HEK293 (cell line): ENCODE measurements around the gene SIK2.

Experiments
- CTCF ChIA-PET: fragments of 350-600 bp; formaldehyde crosslinking; extraction: SDS; loops from one replicate; lab custom pipeline; 2021; ENCODE audit warnings: antibody characterized with exemption; lab: Yijun Ruan, JAX
- POLR2A ChIA-PET: fragments of 300-600 bp; formaldehyde crosslinking; extraction: SDS; loops from one replicate; lab custom pipeline; 2020; ENCODE audit warnings: antibody characterized with exemption, inconsistent platforms; lab: Yijun Ruan, JAX
- H3K27ac ChIP-seq: fragments of 200-500 bp; sonication (Bioruptor generic); 2 replicates; pipeline ENCODE4 v1.5.1; 2014; ENCODE audit warnings: low read depth, low read length, control low read depth, inconsistent platforms; ENCODE audit errors: extremely low read depth
- H3K36me3 ChIP-seq, 2 experiments: fragments of 200-500 bp in 1 of 2; sonication (Bioruptor generic) in 1 of 2; 1 replicate in 1 of 2; 2 replicates in 1 of 2; pipeline ENCODE4 v1.5.1; 2014 to 2017; ENCODE audit warnings: inconsistent platforms in 2 of 2, low read length in 2 of 2; ENCODE audit not compliant: control insufficient read depth in 2 of 2, insufficient read depth in 1 of 2
- H3K4me1 ChIP-seq: fragments of 200-500 bp; sonication (Bioruptor generic); 2 replicates; pipeline ENCODE4 v1.5.1; 2014; ENCODE audit warnings: mild to moderate bottlenecking, low read length, inconsistent platforms; ENCODE audit not compliant: control insufficient read depth, insufficient read depth
- H3K4me3 ChIP-seq: 2 replicates; pipeline ENCODE4 v1.5.1; 2011; ENCODE audit warnings: low read depth, mild to moderate bottlenecking, control low read depth, low read length, moderate library complexity
- H3K9me3 ChIP-seq: fragments of 200-500 bp; sonication (Bioruptor generic); 2 replicates; pipeline ENCODE4 v1.5.1; 2014; ENCODE audit warnings: low read depth, low read length, inconsistent platforms; ENCODE audit not compliant: control insufficient read depth, insufficient read depth
- AEBP2 ChIP-seq: fragments of 450-650 bp; formaldehyde crosslinking; IDR thresholded peaks from 2 replicates; pipeline ENCODE4 v1.5.1; 2016; ENCODE audit warnings: missing biosample characterization, missing genetic modification characterization, borderline replicate concordance
- ELK4 ChIP-seq: IDR thresholded peaks from 2 replicates; pipeline ENCODE4 v1.6.1; 2011; ENCODE audit warnings: mild to moderate bottlenecking, low read depth, low read length, borderline replicate concordance
- FEZF1 ChIP-seq: fragments of 450-650 bp; formaldehyde crosslinking; IDR thresholded peaks from 2 replicates; pipeline ENCODE4 v1.5.1; 2016; ENCODE audit warnings: missing biosample characterization, missing genetic modification characterization
- GFI1B ChIP-seq: fragments of 450-650 bp; formaldehyde crosslinking; IDR thresholded peaks from 2 replicates; pipeline ENCODE4 v1.5.1; 2016; ENCODE audit warnings: missing biosample characterization, missing genetic modification characterization
- HOXC10 ChIP-seq: sonication (generic); formaldehyde crosslinking; IDR thresholded peaks from 2 replicates; pipeline ENCODE4 v1.8.1; 2023; ENCODE audit warnings: mild to moderate bottlenecking, missing genetic modification reagents
- PBX3 ChIP-seq: sonication (generic); formaldehyde crosslinking; IDR thresholded peaks from 2 replicates; pipeline ENCODE4 v1.8.1; 2022; ENCODE audit warnings: mild to moderate bottlenecking, moderate library complexity, missing genetic modification reagents
- RBAK ChIP-seq: fragments of 450-650 bp; formaldehyde crosslinking; IDR thresholded peaks from 2 replicates; pipeline ENCODE4 v1.5.1; 2016; ENCODE audit warnings: missing biosample characterization, missing genetic modification characterization
- REPIN1 ChIP-seq: fragments of 450-650 bp; formaldehyde crosslinking; IDR thresholded peaks from 2 replicates; pipeline ENCODE4 v1.5.1; 2017; ENCODE audit warnings: missing biosample characterization, missing genetic modification characterization, low read depth
- SCRT2 ChIP-seq: fragments of 450-650 bp; formaldehyde crosslinking; IDR thresholded peaks from 2 replicates; pipeline ENCODE4 v1.5.1; 2016; ENCODE audit warnings: missing biosample characterization, missing genetic modification characterization
- SETDB1 ChIP-seq: IDR thresholded peaks from one replicate; pipeline ENCODE4 v1.6.1; 2017; ENCODE audit warnings: mild to moderate bottlenecking, low read length, moderate library complexity, mixed read lengths; ENCODE audit not compliant: insufficient read length
- SP2 ChIP-seq: fragments of 450-650 bp; formaldehyde crosslinking; IDR thresholded peaks from 2 replicates; pipeline ENCODE4 v1.5.1; 2016; ENCODE audit warnings: missing biosample characterization, missing genetic modification characterization
- TCF7L2 ChIP-seq: IDR thresholded peaks from 2 replicates; pipeline ENCODE4 v1.6.1; 2011; ENCODE audit warnings: low read depth, mild to moderate bottlenecking, inconsistent platforms, low read length, moderate library complexity, borderline replicate concordance
- ZBTB17 ChIP-seq: fragments of 450-650 bp; formaldehyde crosslinking; IDR thresholded peaks from 2 replicates; pipeline ENCODE4 v1.5.1; 2016; ENCODE audit warnings: missing biosample characterization, missing genetic modification characterization
- ZFP69B ChIP-seq: fragments of 450-650 bp; formaldehyde crosslinking; IDR thresholded peaks from 2 replicates; pipeline ENCODE4 v1.5.1; 2016; ENCODE audit warnings: missing biosample characterization, missing genetic modification characterization
- ZNF112 ChIP-seq: fragments of 450-650 bp; formaldehyde crosslinking; IDR thresholded peaks from 2 replicates; pipeline ENCODE4 v1.5.0; 2017; ENCODE audit warnings: missing biosample characterization, missing genetic modification characterization
- ZNF366 ChIP-seq: fragments of 450-650 bp; formaldehyde crosslinking; conservative IDR thresholded peaks from 2 replicates; pipeline ENCODE4 v1.5.1; 2016; ENCODE audit warnings: missing biosample characterization, missing genetic modification characterization
- ZNF404 ChIP-seq: fragments of 450-650 bp; formaldehyde crosslinking; IDR thresholded peaks from 2 replicates; pipeline ENCODE4 v1.5.1; 2017; ENCODE audit warnings: missing biosample characterization, missing genetic modification characterization
- ZNF513 ChIP-seq: fragments of 450-650 bp; IDR thresholded peaks from 2 replicates; pipeline ENCODE4 v1.5.1; 2018; ENCODE audit warnings: missing biosample characterization, missing genetic modification characterization
- ZNF518A ChIP-seq: fragments of 450-650 bp; formaldehyde crosslinking; conservative IDR thresholded peaks from 2 replicates; pipeline ENCODE4 v1.5.1; 2016; ENCODE audit warnings: low read depth, missing biosample characterization, missing genetic modification characterization
- ZNF548 ChIP-seq: fragments of 450-650 bp; formaldehyde crosslinking; IDR thresholded peaks from 2 replicates; pipeline ENCODE4 v1.5.1; 2016; ENCODE audit warnings: missing biosample characterization, missing genetic modification characterization
- ZNF561 ChIP-seq: fragments of 450-650 bp; IDR thresholded peaks from 2 replicates; pipeline ENCODE4 v1.5.1; 2018; ENCODE audit warnings: missing biosample characterization, missing genetic modification characterization, borderline replicate concordance
- ZNF580 ChIP-seq: fragments of 450-650 bp; formaldehyde crosslinking; IDR thresholded peaks from 2 replicates; pipeline ENCODE4 v1.5.1; 2016; ENCODE audit warnings: missing biosample characterization, missing genetic modification characterization
- ZNF596 ChIP-seq: fragments of 450-650 bp; IDR thresholded peaks from 2 replicates; pipeline ENCODE4 v1.5.0; 2018; ENCODE audit warnings: missing biosample characterization, mild to moderate bottlenecking, missing genetic modification characterization, moderate library complexity
- ZNF664 ChIP-seq: fragments of 450-650 bp; formaldehyde crosslinking; IDR thresholded peaks from 2 replicates; pipeline ENCODE4 v1.5.1; 2016; ENCODE audit warnings: missing biosample characterization, missing genetic modification characterization
- ZNF670 ChIP-seq: fragments of 450-650 bp; formaldehyde crosslinking; IDR thresholded peaks from 2 replicates; pipeline ENCODE4 v1.5.1; 2016; ENCODE audit warnings: missing biosample characterization, missing genetic modification characterization, low read depth
- ZNF76 ChIP-seq: fragments of 450-650 bp; formaldehyde crosslinking; IDR thresholded peaks from 2 replicates; pipeline ENCODE4; 2016; ENCODE audit warnings: low read depth, missing biosample characterization, missing genetic modification characterization, borderline replicate concordance
- ZSCAN23 ChIP-seq: fragments of 450-650 bp; formaldehyde crosslinking; IDR thresholded peaks from 2 replicates; pipeline ENCODE4 v1.5.1; 2016; ENCODE audit warnings: missing biosample characterization, missing genetic modification characterization
- ZSCAN30 ChIP-seq: fragments of 450-650 bp; IDR thresholded peaks from 2 replicates; pipeline ENCODE4 v1.5.1; 2018; ENCODE audit warnings: missing biosample characterization, mild to moderate bottlenecking, missing genetic modification characterization, moderate library complexity

SIK2 gene

GRCh38 chr11:111749646-111750045, 147.4 kb downstream of the SIK2 start:
- CTCF ChIA-PET, result no interaction called here

GRCh38 chr11:111756097-111756496, 153.8 kb downstream of the SIK2 start:
- POLR2A ChIA-PET, result interaction anchor here (0.6 kb wide), 1 partner anchor 190 kb away, joined by 3 read pairs; no protein-coding TSS in a partner anchor
- TF ChIP-seq ZNF518A (tag by site-specific recombination), result no peak
- TF ChIP-seq ZNF561 (tag by site-specific recombination), result no peak
- no peak for TF ChIP-seq GFI1B (tag by site-specific recombination)
- no peak for TF ChIP-seq ELK4
- TF ChIP-seq ZFP69B, result no peak
- no peak for TF ChIP-seq ZNF596 (tag by site-specific recombination)
- TF ChIP-seq AEBP2 (tag by site-specific recombination), result no peak
- TF ChIP-seq ZNF548 (tag by site-specific recombination), result no peak
- TF ChIP-seq ZNF664, result no peak
- no peak for TF ChIP-seq ZNF513
- TF ChIP-seq ZNF670, result no peak
- no peak for TF ChIP-seq ZNF366 (tag by site-specific recombination)

More at GRCh38 chr11:111749646-111750045, 147.4 kb downstream of the SIK2 start:
- Histone ChIP-seq H3K27ac (no peak overlapping the region), H3K4me3 (no peak overlapping the region), H3K4me1 (no peaks in the 10 kb centered on the region), H3K9me3 (no peaks in the 10 kb centered on the region), H3K36me3 (peaks cover 14 to 94% of the 10 kb centered on the region in 2 experiments)
- TF ChIP-seq REPIN1 (tag by site-specific recombination) (no peak), ZNF513 (no peak), ZNF404 (tag by site-specific recombination) (no peak), FEZF1 (tag by site-specific recombination) (no peak), ZSCAN23 (no peak), SCRT2 (tag by site-specific recombination) (no peak), ZBTB17 (no peak), ZNF580 (no peak), ZNF112 (tag by site-specific recombination) (no peak), SP2 (no peak), SETDB1 (no peak), ZSCAN30 (tag by site-specific recombination) (no peak), TCF7L2 (no peak), RBAK (tag by site-specific recombination) (no peak), PBX3 (CRISPR knock-in tag) (no peak), ZNF76 (tag by site-specific recombination) (no peak), HOXC10 (CRISPR knock-in tag) (no peak)
- POLR2A ChIA-PET, result no interaction called here

More at GRCh38 chr11:111756097-111756496, 153.8 kb downstream of the SIK2 start:
- Histone ChIP-seq H3K4me1 (no peaks in the 10 kb centered on the region), H3K36me3 (peaks cover 17 to 91% of the 10 kb centered on the region in 2 experiments), H3K4me3 (no peak overlapping the region), H3K27ac (no peak overlapping the region), H3K9me3 (no peaks in the 10 kb centered on the region)
- CTCF ChIA-PET, result interaction anchor here (0.6 to 1.9 kb wide), 6 partner anchors 28 to 479 kb away, joined by 3 to 7 read pairs (median 4); no protein-coding TSS in a partner anchor
